GM23338 (cell line): ENCODE measurements around the gene FAM9A. TPM values are rescaled to one million over a fixed set of nuclear protein-coding genes. Genes with fewer than 3 reads are reported as not detected.

Experiments used
- ATAC-seq: fragments of 200-7000 bp; cut with Tn5 transposase; 3 replicates; pipeline ENCODE4 v1.9.1; 2020
- DNase-seq: peaks from one replicate; pipeline ENCODE4 v3.0.0-alpha.2; 2015; ENCODE audit warnings: low spot score
- H2AFZ ChIP-seq: fragments of 200-600 bp; sonication (generic); 2 replicates; pipeline ENCODE4 v1.8.0; 2016; ENCODE audit warnings: antibody characterized with exemption, mild to moderate bottlenecking, moderate library complexity
- H3F3A ChIP-seq: fragments of 200-600 bp; sonication (generic); replicated peaks from 2 replicates; pipeline ENCODE4 v1.8.0; 2017; ENCODE audit warnings: antibody characterized with exemption, mixed run types, low read depth
- H3K27ac ChIP-seq: fragments of 200-600 bp; sonication (generic); 2 replicates; pipeline ENCODE4 v1.6.1; 2016; ENCODE audit warnings: low read depth
- H3K27me3 ChIP-seq: fragments of 200-600 bp; sonication (generic); 2 replicates; pipeline ENCODE4 v1.8.0; 2016; ENCODE audit warnings: mild to moderate bottlenecking, mixed run types, moderate library complexity; ENCODE audit not compliant: insufficient read depth
- H3K36me3 ChIP-seq: fragments of 200-600 bp; sonication (generic); 2 replicates; pipeline ENCODE4 v1.8.0; 2016; ENCODE audit warnings: mild to moderate bottlenecking; ENCODE audit not compliant: insufficient read depth
- H3K4me1 ChIP-seq: fragments of 200-600 bp; sonication (generic); 2 replicates; pipeline ENCODE4 v1.8.0; 2016; ENCODE audit warnings: mild to moderate bottlenecking, moderate library complexity; ENCODE audit not compliant: insufficient read depth
- H3K4me2 ChIP-seq: fragments of 200-600 bp; sonication (generic); 2 replicates; pipeline ENCODE4 v1.7.1; 2017; ENCODE audit warnings: mixed run types
- H3K4me3 ChIP-seq: fragments of 200-600 bp; sonication (generic); 2 replicates; pipeline ENCODE4 v1.6.1; 2016; ENCODE audit warnings: mixed run types
- H3K79me2 ChIP-seq: fragments of 200-600 bp; sonication (generic); replicated peaks from 2 replicates; pipeline ENCODE4 v1.8.0; 2017; ENCODE audit warnings: mild to moderate bottlenecking; ENCODE audit not compliant: insufficient read depth
- H3K9me2 ChIP-seq: fragments of 200-600 bp; sonication (generic); 2 replicates; pipeline ENCODE4 v1.8.0; 2017; ENCODE audit not compliant: insufficient read depth
- H4K20me1 ChIP-seq: fragments of 200-600 bp; sonication (generic); replicated peaks from 2 replicates; pipeline ENCODE4 v1.8.0; 2017; ENCODE audit warnings: mild to moderate bottlenecking; ENCODE audit not compliant: insufficient read depth
- H3K27ac Mint-ChIP-seq: 2 replicates; pipeline ENCODE4 v1.8.0; 2020; ENCODE audit warnings: inconsistent platforms, mild to moderate bottlenecking, moderate library complexity, mixed read lengths
- H3K27me3 Mint-ChIP-seq: 3 replicates; pipeline ENCODE4 v1.8.0; 2022; ENCODE audit warnings: low read depth, mild to moderate bottlenecking, moderate library complexity, mixed read lengths, inconsistent platforms; ENCODE audit not compliant: insufficient read depth, poor library complexity
- H3K36me3 Mint-ChIP-seq: 3 replicates; pipeline ENCODE4 v1.8.0; 2021; ENCODE audit warnings: low read depth, mild to moderate bottlenecking, inconsistent platforms, moderate library complexity, mixed read lengths
- H3K4me1 Mint-ChIP-seq: 3 replicates; pipeline ENCODE4 v1.8.0; 2020; ENCODE audit warnings: mild to moderate bottlenecking, inconsistent platforms, mixed read lengths
- H3K4me3 Mint-ChIP-seq: 3 replicates; pipeline ENCODE4 v1.8.0; 2021; ENCODE audit warnings: moderate library complexity, mild to moderate bottlenecking, inconsistent platforms, mixed read lengths
- H3K9me3 Mint-ChIP-seq: 3 replicates; pipeline ENCODE4 v1.8.0; 2020; ENCODE audit warnings: moderate library complexity, mild to moderate bottlenecking, inconsistent platforms, mixed read lengths
- CREB1 ChIP-seq: fragments of 250-450 bp; sonication (Bioruptor Pico); IDR thresholded peaks from 2 replicates; pipeline ENCODE4 v1.5.0; 2020; ENCODE audit warnings: low read depth, mild to moderate bottlenecking, moderate library complexity
- CTCF ChIP-seq, 2 experiments: fragments of 200-600 bp in 1 of 2; sonication (generic) in 1 of 2; conservative IDR thresholded peaks; 2 replicates each; pipeline versions ENCODE4 v1.5.1 to v1.6.1; 2016 to 2017; ENCODE audit warnings: antibody characterized with exemption in 2 of 2, low read depth in 2 of 2, mild to moderate bottlenecking in 2 of 2, moderate library complexity in 1 of 2
- EZH2 ChIP-seq: fragments of 200-600 bp; sonication (generic); IDR thresholded peaks from one replicate; pipeline ENCODE4 v1.8.0; 2017; ENCODE audit warnings: antibody characterized with exemption, mild to moderate bottlenecking, low read depth; ENCODE audit not compliant: unreplicated experiment
- EZH2phosphoT487 ChIP-seq: fragments of 200-600 bp; sonication (generic); IDR thresholded peaks from one replicate; pipeline ENCODE4 v1.8.1; 2018; ENCODE audit warnings: antibody characterized with exemption; ENCODE audit not compliant: unreplicated experiment
- JUNB ChIP-seq: IDR thresholded peaks from one replicate; pipeline ENCODE4 v1.6.1; 2016; ENCODE audit warnings: antibody characterized with exemption; ENCODE audit not compliant: unreplicated experiment
- NANOG ChIP-seq: IDR thresholded peaks from 2 replicates; pipeline ENCODE4 v1.6.1; 2016; ENCODE audit warnings: antibody characterized with exemption, borderline replicate concordance
- POLR2AphosphoS5 ChIP-seq: IDR thresholded peaks from 2 replicates; pipeline ENCODE4 v1.6.1; 2016; ENCODE audit warnings: antibody characterized with exemption, low read depth
- REST ChIP-seq: IDR thresholded peaks from one replicate; pipeline ENCODE4 v1.6.1; 2018; ENCODE audit warnings: antibody characterized with exemption; ENCODE audit not compliant: unreplicated experiment
- STAT1 ChIP-seq: IDR thresholded peaks from one replicate; pipeline ENCODE4 v1.6.1; 2016; ENCODE audit warnings: antibody characterized with exemption; ENCODE audit not compliant: unreplicated experiment
- ZNF114 ChIP-seq: fragments of 250-450 bp; sonication (Bioruptor Pico); IDR thresholded peaks from 2 replicates; pipeline ENCODE4 v1.5.0; 2020; ENCODE audit warnings: mild to moderate bottlenecking, moderate library complexity
- ZNF331 ChIP-seq: fragments of 250-450 bp; sonication (Bioruptor Pico); IDR thresholded peaks from 2 replicates; pipeline ENCODE4 v1.5.0; 2020; ENCODE audit warnings: low read depth, mild to moderate bottlenecking, moderate library complexity
- ZNF462 ChIP-seq: fragments of 250-450 bp; sonication (Bioruptor Pico); IDR thresholded peaks from 2 replicates; pipeline ENCODE4 v1.5.0; 2020; ENCODE audit warnings: mild to moderate bottlenecking, moderate library complexity
- polyA plus RNA-seq: library from polyadenylated mRNA; unstranded; fragments of >200 nt; fragmentation: Nextera tagmentation; extraction: Ambion mirVana; gene quantifications from 2 replicates; pipeline ENCODE4 v1.2.1, GENCODE V29; 2016
- total RNA-seq: library from RNA; depleted of rRNA; stranded (reverse); fragments of >200 nt; shearing (Covaris generic); gene quantifications from 2 replicates; pipeline ENCODE4 v1.2.3, GENCODE V29; 2014
- TF ChIP-seq, protein P1 (sequence below): IDR thresholded peaks from 2 replicates; pipeline ENCODE4 v1.6.1; 2016; ENCODE audit warnings: antibody characterized with exemption

The FAM9A gene
- total and polyA plus RNA-seq, 2 experiments from 2014 or later = not detected

DNA sequence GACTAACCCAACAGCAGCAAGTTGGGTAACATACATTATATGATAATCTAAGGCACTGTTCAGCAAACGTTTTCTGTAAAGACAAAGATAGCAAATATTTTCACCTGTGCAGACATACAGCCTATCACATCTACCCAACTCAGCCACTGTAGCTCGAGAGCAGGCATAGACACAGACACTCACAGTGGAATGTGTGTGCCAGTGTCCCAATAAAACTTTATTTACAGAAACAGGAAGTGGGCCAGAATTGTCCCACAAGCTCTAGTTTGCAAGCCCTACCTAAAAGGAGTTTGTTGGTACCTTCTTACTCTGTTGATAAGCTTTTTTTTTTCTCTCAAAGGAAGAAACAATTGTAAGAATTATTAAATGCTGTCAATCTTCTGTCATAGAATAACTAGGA is 11.9 kb upstream of the FAM9A start:
- H3K27me3 ChIP-seq = no peaks in the 10 kb centered on the region
- no peak overlapping the region for H3K4me3 Mint-ChIP-seq
- H3K36me3 Mint-ChIP-seq = no peaks in the 10 kb centered on the region
- H3F3A ChIP-seq = no peaks in the 10 kb centered on the region
- no peak overlapping the region for H3K4me3 ChIP-seq
- no peak for TF ChIP-seq EZH2phosphoT487
- TF ChIP-seq JUNB = no peak
- TF ChIP-seq REST = no peak
- TF ChIP-seq NANOG = no peak
- no peak for TF ChIP-seq EZH2
- TF ChIP-seq POLR2AphosphoS5 = no peak
- TF ChIP-seq STAT1 = no peak
- TF ChIP-seq ZNF114 (CRISPR knock-in tag) = no peak
- TF ChIP-seq, protein P1, sequence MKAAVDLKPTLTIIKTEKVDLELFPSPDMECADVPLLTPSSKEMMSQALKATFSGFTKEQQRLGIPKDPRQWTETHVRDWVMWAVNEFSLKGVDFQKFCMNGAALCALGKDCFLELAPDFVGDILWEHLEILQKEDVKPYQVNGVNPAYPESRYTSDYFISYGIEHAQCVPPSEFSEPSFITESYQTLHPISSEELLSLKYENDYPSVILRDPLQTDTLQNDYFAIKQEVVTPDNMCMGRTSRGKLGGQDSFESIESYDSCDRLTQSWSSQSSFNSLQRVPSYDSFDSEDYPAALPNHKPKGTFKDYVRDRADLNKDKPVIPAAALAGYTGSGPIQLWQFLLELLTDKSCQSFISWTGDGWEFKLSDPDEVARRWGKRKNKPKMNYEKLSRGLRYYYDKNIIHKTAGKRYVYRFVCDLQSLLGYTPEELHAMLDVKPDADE = no peak
- TF ChIP-seq ZNF331 (CRISPR knock-in tag) = no peak
- no peak for TF ChIP-seq ZNF462 (CRISPR knock-in tag)
- TF ChIP-seq CREB1 (CRISPR knock-in tag) = no peak
- TF ChIP-seq CTCF (conservative IDR thresholded peaks at IDR 0.05; ENCODE audit: low read depth in 2 of 2) = no peak
- H3K9me3 Mint-ChIP-seq = no peaks in the 10 kb centered on the region
- no peaks in the 10 kb centered on the region for H3K4me1 Mint-ChIP-seq
- no peaks in the 10 kb centered on the region for H3K36me3 ChIP-seq
- no peak overlapping the region for H2AFZ ChIP-seq
- H3K9me2 ChIP-seq = no peaks in the 10 kb centered on the region
- no peaks in the 10 kb centered on the region for H3K27me3 Mint-ChIP-seq
- DNase-seq (no peak), ATAC-seq (no peak)
- H4K20me1 ChIP-seq = no peaks in the 10 kb centered on the region
- no peaks in the 10 kb centered on the region for H3K79me2 ChIP-seq
- no peak overlapping the region for H3K27ac ChIP-seq
- no peak overlapping the region for H3K4me2 ChIP-seq
- no peaks in the 10 kb centered on the region for H3K4me1 ChIP-seq
- H3K27ac Mint-ChIP-seq = no peak overlapping the region
